Measurements from ENCODE around the gene CD151. TPM values are rescaled to one million over a fixed set of nuclear protein-coding genes. Genes with fewer than 3 reads are reported as not detected.

CD151 gene
- total and polyA plus RNA-seq, 10 donors = 38.0 to 142 (median 81.4) TPM

DNA sequence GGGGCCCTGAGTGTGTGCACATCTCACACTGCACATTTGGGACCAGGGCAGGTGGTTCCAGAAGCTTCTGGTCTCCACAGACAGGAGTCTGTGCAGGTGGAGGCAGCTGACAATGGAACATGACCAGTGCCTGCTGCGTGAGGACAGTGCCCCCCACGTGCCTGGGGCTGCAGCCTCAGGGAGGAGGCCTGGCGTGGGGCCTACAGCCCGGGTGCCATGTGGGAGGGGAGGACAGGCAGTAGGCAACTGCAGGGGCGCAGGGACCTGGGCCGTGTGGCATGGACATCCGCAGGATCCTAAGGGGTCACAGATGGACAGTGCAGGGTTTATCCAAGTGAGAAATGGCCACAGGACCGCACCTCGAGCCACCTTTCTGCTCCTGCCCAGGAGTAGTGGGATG lies 38.7 kb downstream of the CD151 start:
- Histone ChIP-seq H3K9me3 (no peaks in the 10 kb centered on the region), H3K36me3 (peaks cover 0 to 64% (median 25%) of the 10 kb centered on the region in 6 donors), H3K27me3 (replicated peaks in 1 of 7) (no peaks in the 10 kb centered on the region), H3K4me3 (no peak overlapping the region), H3K4me1 (peaks cover 0 to 47% (median 10%) of the 10 kb centered on the region in 6 donors), H3K27ac (no peak overlapping the region)
- intact Hi-C loops (cut with DNase I; ENCODE audit: low total_unique reads) = no loop called here
- DNase-seq = no peak
- TF ChIP-seq POLR2AphosphoS5 (IDR thresholded peaks at IDR 0.05) = peak in 2 of 3 donors; percentile 12 to 47
- TF ChIP-seq, protein P1, sequence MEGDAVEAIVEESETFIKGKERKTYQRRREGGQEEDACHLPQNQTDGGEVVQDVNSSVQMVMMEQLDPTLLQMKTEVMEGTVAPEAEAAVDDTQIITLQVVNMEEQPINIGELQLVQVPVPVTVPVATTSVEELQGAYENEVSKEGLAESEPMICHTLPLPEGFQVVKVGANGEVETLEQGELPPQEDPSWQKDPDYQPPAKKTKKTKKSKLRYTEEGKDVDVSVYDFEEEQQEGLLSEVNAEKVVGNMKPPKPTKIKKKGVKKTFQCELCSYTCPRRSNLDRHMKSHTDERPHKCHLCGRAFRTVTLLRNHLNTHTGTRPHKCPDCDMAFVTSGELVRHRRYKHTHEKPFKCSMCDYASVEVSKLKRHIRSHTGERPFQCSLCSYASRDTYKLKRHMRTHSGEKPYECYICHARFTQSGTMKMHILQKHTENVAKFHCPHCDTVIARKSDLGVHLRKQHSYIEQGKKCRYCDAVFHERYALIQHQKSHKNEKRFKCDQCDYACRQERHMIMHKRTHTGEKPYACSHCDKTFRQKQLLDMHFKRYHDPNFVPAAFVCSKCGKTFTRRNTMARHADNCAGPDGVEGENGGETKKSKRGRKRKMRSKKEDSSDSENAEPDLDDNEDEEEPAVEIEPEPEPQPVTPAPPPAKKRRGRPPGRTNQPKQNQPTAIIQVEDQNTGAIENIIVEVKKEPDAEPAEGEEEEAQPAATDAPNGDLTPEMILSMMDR (IDR thresholded peaks at IDR 0.05 in 8 of 11, conservative IDR thresholded peaks at IDR 0.05 in 3 of 11) = no peak
- TF ChIP-seq POLR2A (IDR thresholded peaks at IDR 0.05) = no peak
- 78 to 83% (median 79%) methylated on average over 4 to 9 of the region's 9 CpGs for WGBS, 5 donors

DNA sequence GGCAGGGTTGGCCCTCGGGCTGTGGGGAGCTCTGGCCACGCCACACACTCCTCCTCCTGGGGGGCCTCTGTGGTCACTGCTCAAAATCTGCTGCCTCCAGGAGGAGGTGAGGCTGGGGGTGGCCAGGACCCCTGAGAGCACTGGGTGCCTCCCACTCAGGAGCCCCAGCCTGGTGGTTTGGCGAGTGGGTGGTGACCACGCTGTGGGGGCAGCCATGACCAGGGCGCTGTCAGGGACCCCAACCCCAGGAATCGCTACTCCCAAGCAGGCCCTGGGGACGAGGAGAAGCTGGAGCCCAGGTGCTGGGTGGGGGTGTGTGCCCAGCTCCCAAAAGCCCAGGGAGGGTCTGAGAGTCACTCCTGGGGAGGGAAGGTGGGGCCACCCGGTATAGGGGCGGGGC lies 40.0 kb downstream of the CD151 start:
- Histone ChIP-seq H3K4me1 (peaks cover 0 to 48% (median 10%) of the 10 kb centered on the region in 6 donors), H3K4me3 (no peak overlapping the region), H3K9me3 (no peaks in the 10 kb centered on the region), H3K27ac (peak overlapping the region in 1 of 8 donors; percentile 31), H3K27me3 (replicated peaks in 1 of 7) (no peaks in the 10 kb centered on the region), H3K36me3 (peaks cover 0 to 66% (median 20%) of the 10 kb centered on the region in 6 donors)
- intact Hi-C loops (cut with DNase I; ENCODE audit: low total_unique reads) = no loop called here
- WGBS, 5 donors = 84 to 95% (median 89%) methylated on average over 4 to 9 of the region's 9 CpGs
- no peak for DNase-seq
- TF ChIP-seq, protein P1 (IDR thresholded peaks at IDR 0.05 in 8 of 11, conservative IDR thresholded peaks at IDR 0.05 in 3 of 11) = no peak
- TF ChIP-seq POLR2A (IDR thresholded peaks at IDR 0.05) (no peak), POLR2AphosphoS5 (IDR thresholded peaks at IDR 0.05) (no peak)

DNA sequence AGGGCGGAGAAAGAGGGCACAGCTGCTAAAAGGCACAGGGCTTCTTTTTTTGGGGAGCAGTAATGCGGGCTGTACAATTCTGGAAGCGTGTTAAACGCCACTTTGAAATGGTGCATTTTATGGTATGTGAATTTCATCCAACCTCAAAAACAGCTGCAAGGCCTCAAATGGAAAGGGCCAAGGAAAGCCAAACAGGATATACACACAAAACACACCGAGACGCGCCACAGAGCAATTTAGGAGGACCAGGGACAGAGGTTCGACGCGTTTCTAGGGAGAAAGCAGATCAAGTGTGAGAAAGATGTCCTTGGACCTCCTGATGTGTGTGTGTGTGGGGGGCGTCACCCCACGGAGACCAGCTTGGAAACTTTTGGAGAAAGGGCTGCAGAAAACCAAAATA lies 41.0 kb downstream of the CD151 start:
- 63 to 82% (median 73%) methylated on average over 12 of the region's 12 CpGs for WGBS, 5 donors

GRCh38 chr11:875203-875602 lies 42.5 kb downstream of the CD151 start:
- 91 to 95% (median 94%) methylated on average over 8 to 16 of the region's 16 CpGs for WGBS, 5 donors
- Histone ChIP-seq H3K4me1 (peaks cover 0 to 45% (median 10%) of the 10 kb centered on the region in 6 donors), H3K27me3 (replicated peaks in 1 of 7) (no peaks in the 10 kb centered on the region), H3K27ac (no peak overlapping the region), H3K9me3 (no peaks in the 10 kb centered on the region), H3K36me3 (peaks cover 0 to 70% (median 22%) of the 10 kb centered on the region in 6 donors), H3K4me3 (no peak overlapping the region)
- TF ChIP-seq POLR2A (IDR thresholded peaks at IDR 0.05) = no peak
- TF ChIP-seq POLR2AphosphoS5 (IDR thresholded peaks at IDR 0.05) = no peak
- TF ChIP-seq, protein P1 (IDR thresholded peaks at IDR 0.05 in 8 of 11, conservative IDR thresholded peaks at IDR 0.05 in 3 of 11) = no peak
- DNase-seq = no peak
- intact Hi-C loops (cut with DNase I; ENCODE audit: low total_unique reads) = no loop called here

More for the DNA sequence above, 41.0 kb downstream of the CD151 start:
- Histone ChIP-seq H3K4me1 (peaks cover 0 to 45% (median 10%) of the 10 kb centered on the region in 6 donors), H3K36me3 (peaks cover 0 to 70% (median 22%) of the 10 kb centered on the region in 6 donors), H3K4me3 (no peak overlapping the region), H3K27ac (peak overlapping the region in 3 of 8 donors; percentile 31 to 36 (median 33)), H3K9me3 (no peaks in the 10 kb centered on the region), H3K27me3 (replicated peaks in 1 of 7) (no peaks in the 10 kb centered on the region)
- no peak for DNase-seq
- TF ChIP-seq POLR2A (IDR thresholded peaks at IDR 0.05) (no peak), POLR2AphosphoS5 (IDR thresholded peaks at IDR 0.05) (no peak)
- TF ChIP-seq, protein P1 (IDR thresholded peaks at IDR 0.05 in 8 of 11, conservative IDR thresholded peaks at IDR 0.05 in 3 of 11) = no peak
- intact Hi-C loops (cut with DNase I; ENCODE audit: low total_unique reads) = no loop called here

Measured in spleen (tissue), 11 donors.